ENCODE measurements around the gene GALNT1.

The GALNT1 gene

DNA sequence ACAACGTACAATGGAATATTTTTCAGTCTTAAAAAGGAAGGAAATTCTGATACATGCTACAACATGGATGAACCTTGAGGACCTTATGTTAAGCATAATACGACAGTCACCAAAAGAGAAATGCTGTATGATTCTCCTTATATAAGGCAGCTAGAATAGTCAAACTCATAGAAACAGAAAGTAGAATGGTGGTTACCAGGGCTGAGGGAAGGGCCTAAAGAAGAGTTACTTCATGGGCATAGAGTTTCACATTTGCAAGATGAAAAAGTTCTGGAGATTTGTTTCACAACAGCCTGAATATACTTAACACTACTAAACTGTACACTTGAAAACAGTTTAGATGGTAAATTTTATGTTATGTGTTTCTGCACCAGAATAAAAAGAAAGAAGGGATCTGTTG, 113.3 kb downstream of the GALNT1 start:
- no peak overlapping the region for H3K4me3 ChIP-seq (replicated peaks; ENCODE audit: low read depth, low read length)
- no peak for DNase-seq (ENCODE audit: extremely low read depth, low read depth)
- TF ChIP-seq, protein P1, sequence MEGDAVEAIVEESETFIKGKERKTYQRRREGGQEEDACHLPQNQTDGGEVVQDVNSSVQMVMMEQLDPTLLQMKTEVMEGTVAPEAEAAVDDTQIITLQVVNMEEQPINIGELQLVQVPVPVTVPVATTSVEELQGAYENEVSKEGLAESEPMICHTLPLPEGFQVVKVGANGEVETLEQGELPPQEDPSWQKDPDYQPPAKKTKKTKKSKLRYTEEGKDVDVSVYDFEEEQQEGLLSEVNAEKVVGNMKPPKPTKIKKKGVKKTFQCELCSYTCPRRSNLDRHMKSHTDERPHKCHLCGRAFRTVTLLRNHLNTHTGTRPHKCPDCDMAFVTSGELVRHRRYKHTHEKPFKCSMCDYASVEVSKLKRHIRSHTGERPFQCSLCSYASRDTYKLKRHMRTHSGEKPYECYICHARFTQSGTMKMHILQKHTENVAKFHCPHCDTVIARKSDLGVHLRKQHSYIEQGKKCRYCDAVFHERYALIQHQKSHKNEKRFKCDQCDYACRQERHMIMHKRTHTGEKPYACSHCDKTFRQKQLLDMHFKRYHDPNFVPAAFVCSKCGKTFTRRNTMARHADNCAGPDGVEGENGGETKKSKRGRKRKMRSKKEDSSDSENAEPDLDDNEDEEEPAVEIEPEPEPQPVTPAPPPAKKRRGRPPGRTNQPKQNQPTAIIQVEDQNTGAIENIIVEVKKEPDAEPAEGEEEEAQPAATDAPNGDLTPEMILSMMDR (IDR thresholded peaks at IDR 0.05; ENCODE audit: low read depth, low read length, missing control alignments): no peak

DNA sequence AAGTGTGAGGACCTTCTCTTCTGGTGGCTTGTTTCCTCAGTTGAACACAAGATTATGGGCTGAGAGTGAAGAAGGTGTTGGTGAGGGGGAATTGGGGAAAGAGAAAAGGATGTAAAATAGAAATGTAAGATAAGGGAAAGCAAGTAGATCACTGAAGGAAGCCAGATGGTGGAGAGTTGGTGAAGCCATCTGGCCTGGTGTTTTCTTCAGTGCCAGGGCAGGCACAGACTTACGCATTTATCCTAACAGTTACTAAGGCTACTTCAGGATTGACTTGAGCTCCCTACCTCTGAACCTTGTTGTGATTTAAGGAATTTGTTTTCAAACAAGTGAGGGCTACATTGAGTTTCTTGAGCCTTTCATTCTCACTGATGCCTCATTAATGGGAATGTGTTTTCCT, 113.8 kb downstream of the GALNT1 start:
- no peak overlapping the region for H3K4me3 ChIP-seq (replicated peaks; ENCODE audit: low read depth, low read length)
- TF ChIP-seq, protein P1 (IDR thresholded peaks at IDR 0.05; ENCODE audit: low read depth, low read length, missing control alignments): no peak
- DNase-seq (ENCODE audit: extremely low read depth, low read depth): no peak

DNA sequence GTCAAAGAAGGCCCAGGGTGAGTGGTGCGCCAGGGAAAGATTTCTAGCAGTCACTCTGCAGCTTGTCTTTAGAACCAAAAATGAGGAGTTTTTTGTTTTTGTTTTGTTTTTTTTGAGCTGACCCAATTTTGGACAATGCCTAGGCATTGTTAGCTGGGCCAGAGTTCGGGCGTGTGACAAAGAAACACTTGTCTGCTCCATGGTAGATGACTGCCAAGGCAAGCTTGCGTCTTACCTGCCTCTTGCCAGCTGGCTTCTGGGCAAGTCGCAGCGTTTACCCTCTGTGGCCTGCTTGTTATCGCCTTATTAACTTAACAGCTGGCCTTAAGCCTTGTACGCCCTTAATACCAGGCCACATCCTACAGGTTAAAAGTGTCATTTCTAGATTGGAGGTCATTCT, 114.3 kb downstream of the GALNT1 start:
- TF ChIP-seq, protein P1 (IDR thresholded peaks at IDR 0.05; ENCODE audit: low read depth, low read length, missing control alignments): no peak
- DNase-seq (ENCODE audit: extremely low read depth, low read depth): no peak
- no peak overlapping the region for H3K4me3 ChIP-seq (replicated peaks; ENCODE audit: low read depth, low read length)

DNA sequence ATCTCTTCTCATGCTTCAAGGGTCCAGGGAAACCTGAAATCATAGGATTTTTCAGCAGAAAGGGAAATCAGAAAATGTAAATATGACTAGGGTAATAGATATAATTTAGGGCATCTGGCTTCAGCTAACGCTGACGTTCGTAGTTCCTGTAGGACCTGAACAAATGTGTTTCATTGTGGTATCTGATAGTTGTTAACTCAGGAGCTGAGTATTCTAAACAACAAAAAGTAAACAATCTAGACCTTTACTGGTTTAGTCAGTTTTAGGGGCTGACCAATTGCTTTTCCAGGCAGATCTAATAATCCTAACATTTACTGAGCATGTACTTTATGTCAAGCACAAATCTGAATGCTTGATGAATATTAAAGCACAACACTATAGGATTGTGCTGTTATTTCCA, 114.8 kb downstream of the GALNT1 start:
- TF ChIP-seq, protein P1 (IDR thresholded peaks at IDR 0.05; ENCODE audit: low read depth, low read length, missing control alignments): no peak
- DNase-seq (ENCODE audit: extremely low read depth, low read depth): no peak
- H3K4me3 ChIP-seq (replicated peaks; ENCODE audit: low read depth, low read length): no peak overlapping the region

DNA sequence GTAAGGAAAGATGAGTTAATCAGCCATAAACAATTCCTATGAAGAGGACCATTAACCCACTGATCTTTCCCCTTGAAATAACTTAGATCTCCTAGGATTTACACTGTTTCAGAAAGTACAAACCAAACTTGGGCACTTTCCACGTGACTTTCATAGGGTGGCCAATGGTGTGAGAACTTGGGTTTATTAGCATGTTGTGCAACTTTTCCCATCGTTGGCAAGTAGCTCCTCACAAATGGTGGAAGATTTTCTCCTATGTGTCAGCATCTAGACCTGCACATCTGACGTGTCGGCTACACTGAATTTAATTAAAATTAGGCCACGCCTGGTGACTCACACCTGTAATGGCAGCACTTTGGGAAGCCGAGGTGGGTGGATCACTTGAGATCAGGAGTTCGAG, 116.3 kb downstream of the GALNT1 start:
- no peak overlapping the region for H3K4me3 ChIP-seq (replicated peaks; ENCODE audit: low read depth, low read length)
- TF ChIP-seq, protein P1 (IDR thresholded peaks at IDR 0.05; ENCODE audit: low read depth, low read length, missing control alignments): no peak
- DNase-seq (ENCODE audit: extremely low read depth, low read depth): no peak

DNA sequence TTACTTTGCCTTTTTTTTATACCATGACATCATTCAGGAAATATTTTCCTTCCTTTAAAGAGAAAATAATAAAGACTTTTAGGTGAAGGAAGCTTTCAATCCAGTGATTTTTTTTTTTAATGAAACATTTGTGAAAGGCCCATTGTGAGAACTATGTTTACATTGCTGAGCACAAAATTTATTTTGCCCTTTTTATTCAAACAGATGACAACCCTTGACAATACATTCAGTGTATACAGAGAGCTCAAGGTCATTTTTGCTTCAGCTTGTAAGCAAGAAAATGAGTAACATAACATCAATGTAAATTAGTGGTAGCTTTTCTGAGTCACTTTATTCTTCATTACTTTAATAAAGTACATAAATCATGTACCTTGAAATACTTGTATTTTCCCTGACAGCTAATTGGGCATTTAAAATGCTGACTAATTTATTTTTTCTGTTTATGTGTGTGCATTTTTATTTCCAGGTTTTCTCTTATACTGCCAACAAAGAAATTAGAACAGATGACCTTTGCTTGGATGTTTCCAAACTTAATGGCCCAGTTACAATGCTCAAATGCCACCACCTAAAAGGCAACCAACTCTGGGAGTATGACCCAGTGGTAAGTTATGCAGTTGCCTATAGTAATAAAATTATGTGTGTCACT, 121.6 kb downstream of the GALNT1 start:
- TF ChIP-seq, protein P1 (IDR thresholded peaks at IDR 0.05; ENCODE audit: low read depth, low read length, missing control alignments): no peak
- DNase-seq (ENCODE audit: extremely low read depth, low read depth): no peak
- H3K4me3 ChIP-seq (replicated peaks; ENCODE audit: low read depth, low read length): no peak overlapping the region

DNA sequence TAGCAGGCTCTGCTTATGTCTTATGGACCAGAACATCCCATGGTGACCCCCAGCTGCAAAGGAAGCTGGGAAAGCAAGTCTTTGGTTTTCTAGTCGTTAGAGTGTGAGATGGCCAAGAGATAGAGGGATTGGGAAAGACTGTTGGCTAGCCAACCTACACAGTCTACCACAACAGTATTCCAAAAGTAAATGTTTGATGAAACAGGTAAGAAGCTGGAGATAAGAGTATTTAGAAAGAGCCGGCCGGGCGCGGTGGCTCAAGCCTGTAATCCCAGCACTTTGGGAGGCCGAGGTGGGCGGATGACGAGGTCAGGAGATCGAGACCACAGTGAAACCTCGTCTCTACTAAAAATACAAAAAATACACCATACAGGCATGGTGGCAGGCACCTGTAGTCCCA, 124.4 kb downstream of the GALNT1 start:
- H3K4me3 ChIP-seq (replicated peaks; ENCODE audit: low read depth, low read length): no peak overlapping the region
- DNase-seq (ENCODE audit: extremely low read depth, low read depth): no peak
- TF ChIP-seq, protein P1 (IDR thresholded peaks at IDR 0.05; ENCODE audit: low read depth, low read length, missing control alignments): no peak

Data from HFF-Myc (cell line).